Measurements from ENCODE around the gene RBM48.

The RBM48 gene

GRCh38 chr7:92546856-92547497 lies 18.4 kb downstream of the RBM48 start:
- no peak for DNase-seq

DNA sequence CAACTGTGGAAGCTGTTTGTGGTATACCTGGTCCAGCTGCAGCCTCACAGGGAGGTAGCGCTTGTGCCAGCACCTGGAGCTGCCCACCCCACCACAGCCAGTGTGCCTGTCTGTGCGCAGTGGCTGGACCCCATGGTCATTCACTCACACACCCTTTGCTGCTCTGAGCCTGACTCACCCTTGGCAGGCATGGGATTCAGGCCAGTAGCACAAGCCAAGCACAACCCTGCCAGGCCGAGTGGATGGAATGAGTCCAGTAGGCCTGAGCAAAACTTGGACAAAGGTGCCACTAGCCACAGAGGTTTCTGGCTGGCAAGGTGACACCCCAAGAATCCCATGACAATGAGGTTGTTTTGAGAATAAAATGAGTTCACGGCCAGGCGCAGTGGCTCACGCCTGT lies 19.0 kb downstream of the RBM48 start:
- DNase-seq: no peak

DNA sequence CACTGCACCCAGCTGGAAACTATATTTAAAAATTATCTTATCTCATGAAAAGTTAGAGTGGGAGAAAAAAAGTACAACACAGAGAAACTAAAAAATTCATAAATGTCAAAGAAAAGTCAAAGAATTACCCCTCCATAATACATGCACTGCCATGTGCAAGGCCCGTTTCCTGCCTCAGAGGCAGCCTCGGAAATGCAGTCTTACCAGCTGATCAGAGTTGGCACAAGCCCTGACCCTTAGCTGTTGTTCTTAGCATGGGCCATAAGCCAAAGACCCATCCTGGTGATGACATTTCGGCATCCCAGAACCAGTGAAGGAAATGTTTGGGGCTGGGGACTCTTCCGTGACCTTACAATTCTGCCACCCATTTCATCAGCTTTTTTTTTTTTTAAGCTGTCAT lies 21.6 kb downstream of the RBM48 start:
- DNase-seq: no peak

GRCh38 chr7:92557249-92557648 lies 28.7 kb downstream of the RBM48 start:
- DNase-seq: no peak

DNA sequence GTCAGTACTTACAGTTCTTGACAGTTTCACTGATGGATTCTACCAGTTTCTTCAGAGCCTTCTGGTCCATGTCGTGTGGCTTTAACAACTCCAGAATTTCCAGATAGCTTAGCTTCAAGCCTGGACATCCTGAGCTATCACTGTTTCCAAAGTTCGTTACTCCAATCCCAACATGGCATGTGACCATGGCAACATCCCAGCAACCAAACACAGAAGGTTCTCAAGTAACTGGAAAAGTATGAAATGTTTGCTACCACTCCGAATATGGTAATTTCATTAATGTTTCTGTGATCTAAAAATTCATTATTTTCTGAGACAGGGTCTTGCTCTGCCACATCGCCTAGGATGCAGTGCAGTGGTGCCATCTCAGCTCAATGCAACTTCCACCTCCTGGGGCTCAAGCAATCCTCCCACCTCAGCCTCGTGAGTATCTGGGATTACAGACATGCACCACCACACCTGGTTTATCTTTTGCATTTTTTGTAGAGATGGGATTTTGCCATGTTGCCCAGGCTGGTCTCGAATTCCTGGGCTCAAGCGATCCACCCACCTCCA lies 29.3 kb downstream of the RBM48 start:
- DNase-seq: no peak

GRCh38 chr7:92560602-92561001 lies 32.0 kb downstream of the RBM48 start:
- DNase-seq: no peak

DNA sequence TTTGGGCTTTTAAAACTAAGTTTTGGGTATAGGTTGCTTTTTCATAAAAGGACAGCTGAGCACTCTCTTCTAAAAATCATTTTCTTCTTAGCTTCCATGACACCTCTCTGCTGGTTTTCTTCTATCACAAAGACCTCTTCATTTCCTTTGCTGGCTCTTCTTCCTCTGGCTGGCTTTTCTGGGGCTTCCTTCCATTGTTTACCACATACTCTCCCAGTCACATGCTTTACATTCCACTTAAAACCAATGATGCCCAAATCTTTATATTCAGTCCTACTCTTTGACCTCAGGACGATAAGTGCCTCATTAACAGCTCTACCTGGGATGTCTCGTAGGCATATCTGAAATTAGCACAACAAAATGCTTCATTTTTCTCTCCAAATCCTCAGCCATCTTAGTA lies 34.8 kb downstream of the RBM48 start:
- no peak for DNase-seq

DNA sequence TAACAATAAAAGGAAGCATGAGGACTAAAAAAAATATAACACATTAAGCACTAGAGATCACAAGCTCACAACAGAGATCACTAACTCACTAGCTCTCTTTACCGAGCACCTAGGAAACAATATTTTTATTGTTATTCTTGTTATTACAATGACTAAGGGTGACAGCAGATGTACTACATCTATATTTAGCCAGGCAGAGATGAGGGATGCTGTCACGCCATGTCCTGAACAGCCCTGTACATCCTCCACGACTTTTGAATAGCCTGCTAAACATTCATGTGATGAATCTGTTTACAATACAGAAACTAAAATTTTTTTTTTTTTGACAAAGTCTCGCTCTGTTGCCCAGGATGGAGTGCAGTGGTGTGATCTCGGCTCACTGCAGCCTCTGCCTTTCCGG lies 38.9 kb downstream of the RBM48 start:
- DNase-seq: no peak

GRCh38 chr7:92569137-92569536 lies 40.5 kb downstream of the RBM48 start:
- DNase-seq: no peak

DNA sequence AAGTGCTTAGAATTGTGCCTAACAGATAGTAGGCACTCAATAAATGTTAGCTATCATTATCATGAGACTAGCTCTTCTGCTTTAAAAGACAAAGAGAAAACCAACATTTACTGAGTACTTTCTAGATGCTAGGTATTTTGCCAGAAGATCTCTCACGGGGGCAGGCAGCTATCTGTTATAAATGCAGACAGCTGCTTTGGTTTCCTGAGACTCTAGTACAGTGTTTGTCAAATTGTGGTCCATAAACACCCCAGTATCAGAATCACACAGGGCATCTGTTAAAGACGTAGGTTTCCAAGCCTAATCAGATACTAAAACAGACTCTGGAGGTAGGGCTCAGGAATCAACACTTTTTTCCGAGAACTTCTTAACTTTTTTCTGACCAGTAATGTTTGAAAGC lies 47.7 kb downstream of the RBM48 start:
- DNase-seq: no peak

- DNase-seq: no peak
Measured at GRCh38 chr7:92582948-92583347, 54.4 kb downstream of the RBM48 start.

GRCh38 chr7:92584953-92585352 lies 56.4 kb downstream of the RBM48 start:
- no peak for DNase-seq

DNA sequence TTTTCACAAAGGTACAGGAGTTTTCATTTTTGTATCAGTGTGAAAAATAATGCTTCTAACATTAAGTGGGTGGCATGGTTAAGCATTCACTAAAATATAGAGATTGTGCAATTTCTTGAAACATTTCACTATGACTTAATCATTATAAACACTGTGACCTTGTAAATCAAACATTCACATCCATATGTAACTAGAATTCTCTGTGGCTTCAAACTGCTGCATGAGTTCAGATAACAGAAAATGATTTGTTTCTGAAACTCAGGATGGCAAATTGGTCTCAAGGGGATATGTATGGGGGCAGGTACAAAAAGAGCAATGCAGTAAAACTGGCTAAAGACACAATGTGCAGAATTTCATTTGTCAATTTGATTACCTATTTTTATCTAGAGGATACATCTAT lies 57.8 kb downstream of the RBM48 start:
- DNase-seq: peak; percentile 47

DNA sequence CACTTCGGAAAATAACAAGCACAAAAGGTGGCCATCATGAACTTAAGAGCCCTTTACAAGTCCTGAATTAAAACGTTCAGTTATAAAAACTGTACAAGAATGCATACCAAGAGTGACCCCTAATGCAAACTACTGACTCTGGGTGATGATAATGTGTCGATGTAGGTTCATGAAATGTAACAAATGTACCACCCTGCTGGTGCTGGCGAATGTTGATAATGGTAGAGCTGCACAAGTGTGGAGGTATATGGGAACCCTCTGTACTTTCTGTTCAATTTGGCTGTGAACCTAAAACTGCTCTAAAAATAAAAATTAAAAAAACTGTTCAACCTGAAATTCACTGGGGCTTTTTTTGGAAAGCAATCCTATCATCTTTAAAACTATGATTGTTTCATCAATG lies 58.2 kb downstream of the RBM48 start:
- no peak for DNase-seq
